GM12865 (cell line): ENCODE results near the gene NBAS.
A peak's percentile ranks its signal among the peaks of the same experiment; 100 is the strongest.

Experiments
- DNase-seq: peaks from one replicate; pipeline ENCODE4 v3.0.0; 2010; ENCODE audit warnings: low read depth
- H3K4me3 ChIP-seq: 2 replicates; pipeline ENCODE4 v1.5.1; 2011; ENCODE audit warnings: mild to moderate bottlenecking, low read depth, low read length, control low read depth
- TF ChIP-seq, protein P1 (sequence below): IDR thresholded peaks from 2 replicates; pipeline ENCODE4 v1.5.1; 2011; ENCODE audit warnings: low read length, control low read depth, low read depth, inconsistent platforms; ENCODE audit not compliant: insufficient read depth; ENCODE audit errors: missing control alignments

The NBAS gene

DNA sequence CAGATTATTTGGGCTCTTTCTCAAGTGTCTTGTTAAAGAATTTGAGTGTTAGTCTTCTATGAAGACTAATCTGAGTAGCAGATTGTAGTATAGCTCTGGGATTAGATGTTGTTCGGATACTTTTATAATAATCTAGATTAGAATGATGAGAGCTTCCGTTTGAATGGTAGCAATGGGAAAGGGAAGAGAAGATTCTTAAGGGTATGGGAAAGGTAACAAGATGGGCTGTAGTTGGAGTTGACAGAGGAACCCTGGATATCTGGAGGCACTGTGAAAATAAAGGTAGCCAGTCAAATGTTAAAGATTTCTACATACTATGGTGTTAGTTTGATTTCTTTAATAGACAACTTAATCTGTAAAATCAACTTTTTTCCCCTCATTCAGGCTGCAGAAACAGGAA lies 35.2 kb upstream of the NBAS start:
- H3K4me3 ChIP-seq = no peak overlapping the region
- TF ChIP-seq, protein P1, sequence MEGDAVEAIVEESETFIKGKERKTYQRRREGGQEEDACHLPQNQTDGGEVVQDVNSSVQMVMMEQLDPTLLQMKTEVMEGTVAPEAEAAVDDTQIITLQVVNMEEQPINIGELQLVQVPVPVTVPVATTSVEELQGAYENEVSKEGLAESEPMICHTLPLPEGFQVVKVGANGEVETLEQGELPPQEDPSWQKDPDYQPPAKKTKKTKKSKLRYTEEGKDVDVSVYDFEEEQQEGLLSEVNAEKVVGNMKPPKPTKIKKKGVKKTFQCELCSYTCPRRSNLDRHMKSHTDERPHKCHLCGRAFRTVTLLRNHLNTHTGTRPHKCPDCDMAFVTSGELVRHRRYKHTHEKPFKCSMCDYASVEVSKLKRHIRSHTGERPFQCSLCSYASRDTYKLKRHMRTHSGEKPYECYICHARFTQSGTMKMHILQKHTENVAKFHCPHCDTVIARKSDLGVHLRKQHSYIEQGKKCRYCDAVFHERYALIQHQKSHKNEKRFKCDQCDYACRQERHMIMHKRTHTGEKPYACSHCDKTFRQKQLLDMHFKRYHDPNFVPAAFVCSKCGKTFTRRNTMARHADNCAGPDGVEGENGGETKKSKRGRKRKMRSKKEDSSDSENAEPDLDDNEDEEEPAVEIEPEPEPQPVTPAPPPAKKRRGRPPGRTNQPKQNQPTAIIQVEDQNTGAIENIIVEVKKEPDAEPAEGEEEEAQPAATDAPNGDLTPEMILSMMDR = no peak
- no peak for DNase-seq

DNA sequence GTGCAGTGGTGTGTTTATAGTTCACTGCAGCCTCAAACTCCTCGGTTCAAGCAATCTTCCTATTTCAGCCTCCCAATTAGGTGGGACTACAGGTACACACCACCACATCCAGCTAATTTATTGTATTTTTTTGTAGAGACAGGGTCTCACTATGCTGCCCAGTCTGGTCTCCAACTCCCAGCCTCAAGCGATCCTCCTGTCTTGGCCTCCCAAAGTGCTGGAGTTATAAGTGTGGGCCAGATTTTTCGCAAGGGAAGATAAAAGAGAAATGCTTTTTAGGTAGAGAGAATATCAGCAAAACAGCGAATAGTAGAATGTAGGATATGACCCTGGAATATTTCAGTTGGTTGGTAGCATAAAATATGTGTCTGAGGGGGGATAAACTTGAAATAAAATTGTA lies 34.8 kb upstream of the NBAS start:
- DNase-seq = no peak
- TF ChIP-seq, protein P1 = no peak
- H3K4me3 ChIP-seq = no peak overlapping the region

DNA sequence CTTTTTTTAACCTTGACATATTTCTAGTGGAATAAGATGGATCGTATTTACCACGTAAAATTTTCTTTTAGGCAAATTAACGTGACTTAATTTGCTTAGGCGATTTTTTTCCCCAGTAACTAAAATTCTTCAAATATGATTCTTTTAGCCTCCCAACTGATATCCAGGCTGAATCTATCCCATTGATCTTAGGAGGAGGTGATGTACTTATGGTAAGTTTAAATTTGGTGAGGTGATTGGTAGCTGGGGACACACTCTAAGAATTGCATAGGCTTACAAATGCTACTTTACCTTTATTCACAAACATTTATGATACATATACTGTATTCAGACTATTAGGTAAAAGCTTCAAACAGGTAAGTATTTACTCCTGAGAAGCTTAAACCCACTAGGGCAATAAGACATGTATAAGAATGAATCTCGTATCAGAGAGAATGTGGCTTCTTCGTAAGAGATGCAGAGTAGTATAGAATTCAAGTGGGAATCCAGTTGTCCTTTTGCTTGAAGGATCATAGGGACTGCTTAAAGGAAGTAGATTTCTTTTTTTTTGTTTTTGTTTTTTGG lies 34.3 kb upstream of the NBAS start:
- H3K4me3 ChIP-seq = no peak overlapping the region
- DNase-seq = no peak
- TF ChIP-seq, protein P1 = no peak

DNA sequence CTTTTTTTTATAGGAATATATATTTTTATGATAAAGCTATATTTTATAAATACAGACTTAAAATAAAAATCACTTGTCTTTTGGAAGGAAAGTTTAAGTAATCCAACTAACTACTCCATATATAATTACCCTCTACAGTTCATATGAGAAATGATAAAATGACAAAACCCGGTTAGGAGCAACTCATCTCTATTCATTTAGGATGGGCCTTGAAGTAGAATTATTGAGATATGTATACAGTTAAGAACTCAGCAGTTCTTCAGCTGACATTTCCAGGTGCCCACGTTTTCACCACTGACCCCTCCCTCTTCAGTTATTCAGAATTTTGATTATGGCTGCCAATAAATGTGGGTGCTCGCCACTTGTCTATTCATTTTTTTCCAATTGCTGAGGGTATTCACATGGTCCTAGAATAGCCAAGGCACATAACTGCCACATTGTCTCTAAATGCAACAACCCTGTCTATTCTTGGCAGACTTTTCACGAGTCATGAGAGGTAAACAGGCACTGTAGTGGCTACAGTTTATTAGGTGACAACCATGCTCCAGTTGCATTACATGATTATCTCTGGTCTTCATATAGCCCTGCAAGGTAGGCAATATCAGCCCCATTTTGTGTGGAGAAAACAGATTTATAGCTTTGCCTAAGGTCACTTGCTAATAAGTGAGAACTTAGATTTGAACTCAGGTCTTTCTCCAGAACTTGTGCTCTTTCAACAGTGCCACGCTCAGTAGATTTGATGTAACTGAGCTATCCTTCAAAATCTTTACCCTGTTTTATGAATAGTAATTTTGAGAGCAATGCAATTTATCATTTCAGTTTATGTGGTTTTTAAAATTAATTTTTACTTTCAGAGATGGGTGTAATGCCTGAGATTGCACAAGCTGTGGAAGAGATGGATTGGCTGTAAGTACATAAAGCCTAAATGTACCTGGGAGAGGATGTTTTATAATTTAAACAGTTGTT lies 33.4 kb upstream of the NBAS start:
- no peak for DNase-seq
- H3K4me3 ChIP-seq = no peak overlapping the region
- TF ChIP-seq, protein P1 = no peak

DNA sequence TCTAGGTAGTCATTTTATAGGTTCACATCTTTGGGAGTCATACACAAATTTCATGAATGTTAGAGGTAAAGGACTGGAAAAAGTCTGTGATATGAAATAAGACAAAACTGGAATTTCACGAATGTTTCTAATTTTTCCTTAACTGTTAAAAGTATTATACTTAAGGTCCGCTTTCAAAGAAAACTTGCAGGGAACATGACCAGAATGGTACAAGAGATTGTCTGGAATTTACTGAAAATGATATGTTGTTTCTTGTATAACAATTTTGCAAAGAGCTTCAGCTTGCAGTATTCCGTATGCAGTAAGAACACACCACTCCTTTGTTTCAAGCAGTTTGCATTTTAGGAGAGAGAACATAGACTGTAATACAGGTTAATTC lies 32.2 kb upstream of the NBAS start:
- TF ChIP-seq, protein P1 = no peak
- no peak for DNase-seq
- H3K4me3 ChIP-seq = peak overlapping the region; percentile 79

DNA sequence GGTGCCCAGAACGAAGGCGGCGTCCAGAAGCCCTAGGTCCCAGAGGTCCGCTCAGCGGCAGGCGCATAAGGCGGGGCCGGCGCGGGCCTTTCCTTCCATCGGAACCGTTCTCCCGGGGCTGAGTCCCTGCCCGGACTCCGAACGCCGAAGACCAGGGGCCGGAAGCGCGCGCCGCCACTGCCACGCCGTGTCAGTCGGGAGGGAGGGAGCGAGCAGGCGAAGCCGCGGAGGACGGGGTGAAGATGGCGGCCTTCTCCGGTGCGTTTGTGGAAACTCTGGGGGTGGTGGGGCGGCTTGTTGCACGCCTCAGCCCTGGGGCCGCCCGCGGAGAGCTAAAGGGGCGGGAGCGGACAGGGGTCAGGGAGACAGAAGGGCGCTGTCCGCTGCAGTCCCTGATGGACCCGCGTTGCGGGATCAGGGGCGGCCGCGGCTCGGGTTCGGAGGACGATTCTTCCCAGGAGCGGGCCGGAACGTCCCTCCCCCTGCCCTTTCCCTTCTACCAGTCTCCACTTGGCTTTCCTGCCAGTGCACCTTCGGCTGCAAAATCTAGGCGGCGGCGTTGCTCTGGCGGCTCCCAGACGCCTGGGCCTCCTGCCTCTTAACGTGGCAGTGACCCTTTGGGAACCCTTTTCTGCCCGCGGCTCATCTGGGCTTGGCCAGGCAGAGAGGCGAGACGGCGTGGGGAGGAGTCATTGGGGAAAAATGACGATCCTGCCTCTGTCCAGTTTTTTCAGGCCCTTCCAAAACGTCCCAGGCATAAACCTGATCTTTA lies 30.7 kb upstream of the NBAS start, which contains the start of gene DDX1:
Gene DDX1 (plus strand): TSS at position 177 of the 772 bp plus-strand sequence. CDS start 66 bp downstream, at position 243.
- DNase-seq = peak; percentile 94
- TF ChIP-seq, protein P1 = no peak
- peak within 1 kb of the TSS; percentile 79 for H3K4me3 ChIP-seq
